HG03442 (cell line): ENCODE data around the gene EEPD1.

Experiments
- ATAC-seq: cut with Tn5 transposase; IDR thresholded peaks from one replicate; pipeline ENCODE4 v1.9.1; 2021; ENCODE audit warnings: mild to moderate bottlenecking, moderate library complexity; ENCODE audit not compliant: unreplicated experiment

The EEPD1 gene

DNA sequence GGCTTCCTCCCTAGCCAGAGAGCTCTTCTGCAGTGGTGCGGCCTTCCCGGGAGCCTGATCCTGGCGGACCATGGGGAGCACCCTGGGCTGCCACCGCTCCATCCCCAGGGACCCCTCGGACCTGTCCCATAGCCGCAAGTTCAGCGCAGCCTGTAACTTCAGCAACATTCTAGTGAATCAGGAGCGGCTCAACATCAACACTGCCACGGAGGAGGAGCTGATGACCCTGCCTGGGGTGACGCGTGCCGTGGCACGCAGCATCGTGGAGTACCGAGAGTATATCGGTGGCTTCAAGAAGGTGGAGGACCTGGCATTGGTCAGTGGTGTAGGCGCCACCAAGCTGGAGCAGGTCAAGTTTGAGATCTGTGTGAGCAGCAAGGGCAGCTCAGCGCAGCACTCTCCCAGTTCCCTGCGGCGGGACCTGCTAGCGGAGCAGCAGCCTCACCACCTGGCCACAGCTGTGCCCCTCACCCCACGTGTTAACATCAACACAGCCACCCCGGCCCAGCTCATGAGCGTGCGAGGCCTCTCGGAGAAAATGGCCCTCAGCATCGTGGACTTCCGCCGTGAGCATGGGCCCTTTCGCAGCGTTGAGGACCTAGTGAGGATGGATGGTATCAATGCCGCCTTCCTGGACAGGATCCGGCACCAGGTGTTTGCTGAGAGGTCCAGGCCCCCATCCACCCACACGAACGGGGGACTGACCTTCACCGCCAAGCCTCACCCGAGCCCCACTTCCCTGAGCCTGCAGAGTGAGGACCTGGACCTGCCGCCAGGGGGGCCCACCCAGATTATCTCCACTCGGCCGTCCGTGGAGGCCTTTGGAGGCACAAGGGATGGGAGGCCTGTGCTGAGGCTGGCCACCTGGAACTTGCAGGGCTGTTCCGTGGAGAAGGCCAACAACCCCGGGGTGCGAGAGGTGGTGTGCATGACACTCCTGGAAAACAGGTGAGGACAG is 1.5 kb downstream of the EEPD1 start:
- ATAC-seq: no peak

- ATAC-seq: no peak
Observed at GRCh38 chr7:36155811-36156361, 2.8 kb downstream of the EEPD1 start.

DNA sequence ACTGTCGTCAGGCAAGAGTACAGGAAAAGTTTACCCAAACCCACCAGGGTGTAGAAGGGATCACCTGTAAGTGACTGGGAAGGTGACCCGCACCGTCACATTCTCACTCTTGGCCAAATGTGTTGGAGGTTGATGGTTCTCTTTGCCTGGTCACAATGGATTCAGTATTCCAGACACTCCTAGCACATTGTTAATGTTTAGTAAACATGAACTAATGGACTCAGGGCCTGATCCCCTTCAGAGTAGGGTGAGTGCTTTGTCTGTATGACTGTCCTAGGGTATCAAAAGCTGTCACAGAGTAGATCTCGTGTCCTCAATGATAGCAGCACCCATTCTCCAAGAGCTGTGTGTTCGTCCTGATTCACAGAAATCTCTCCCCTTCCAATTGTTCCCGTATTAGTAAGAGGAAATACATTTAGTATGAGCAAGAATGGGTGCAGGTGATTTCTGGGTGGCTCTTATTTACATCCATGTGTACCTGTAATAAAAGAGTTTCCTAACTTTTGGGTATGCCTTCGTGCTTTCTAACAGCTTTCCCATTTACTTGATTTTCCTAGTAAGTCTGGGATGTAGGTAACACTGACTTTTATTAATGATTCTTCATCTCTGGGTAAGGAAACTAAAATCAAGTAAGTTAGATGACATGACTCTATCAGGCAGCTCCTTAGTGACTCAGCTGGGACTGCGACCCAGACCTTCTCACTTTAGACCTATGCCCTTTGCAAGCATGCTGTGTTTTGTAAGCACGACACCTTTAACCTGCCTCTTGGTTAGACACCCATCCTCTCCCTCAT is 4.7 kb downstream of the EEPD1 start:
- no peak for ATAC-seq

DNA sequence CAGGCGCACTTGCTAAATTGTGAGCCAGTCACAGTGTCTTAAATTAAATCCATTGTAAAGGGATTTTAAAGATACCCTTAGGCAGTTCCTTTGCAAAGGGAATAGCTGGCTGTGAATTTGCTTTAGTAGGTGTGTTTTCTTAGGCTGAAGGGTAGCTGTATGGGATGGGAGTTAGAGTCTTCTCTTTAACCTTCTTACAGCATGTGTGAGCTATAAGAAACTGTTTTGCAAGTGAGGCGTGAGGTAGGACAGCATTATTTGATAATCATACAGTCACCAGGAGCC is 5.2 kb downstream of the EEPD1 start:
- no peak for ATAC-seq

GRCh38 chr7:36159618-36160017 is 6.6 kb downstream of the EEPD1 start:
- no peak for ATAC-seq

DNA sequence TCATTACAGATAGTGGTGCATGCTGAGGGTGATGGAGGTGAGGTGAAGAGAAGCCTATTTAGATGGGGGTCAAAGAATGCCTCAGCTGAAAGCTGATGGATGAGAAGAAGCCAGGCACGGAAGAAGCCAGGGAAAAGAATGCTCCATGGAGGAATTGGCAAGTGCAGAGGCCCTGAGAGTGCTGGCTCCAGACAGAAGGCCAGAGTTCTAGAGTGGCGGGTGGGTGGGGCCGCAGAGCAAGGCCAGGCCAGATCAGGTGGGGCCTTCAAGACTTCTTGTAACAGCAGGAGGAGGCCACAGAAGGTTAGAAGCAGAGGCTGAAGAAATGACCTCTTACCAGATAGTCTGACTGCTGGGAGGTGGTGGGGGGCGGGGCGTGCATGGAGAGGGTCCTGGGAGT is 7.3 kb downstream of the EEPD1 start:
- no peak for ATAC-seq

DNA sequence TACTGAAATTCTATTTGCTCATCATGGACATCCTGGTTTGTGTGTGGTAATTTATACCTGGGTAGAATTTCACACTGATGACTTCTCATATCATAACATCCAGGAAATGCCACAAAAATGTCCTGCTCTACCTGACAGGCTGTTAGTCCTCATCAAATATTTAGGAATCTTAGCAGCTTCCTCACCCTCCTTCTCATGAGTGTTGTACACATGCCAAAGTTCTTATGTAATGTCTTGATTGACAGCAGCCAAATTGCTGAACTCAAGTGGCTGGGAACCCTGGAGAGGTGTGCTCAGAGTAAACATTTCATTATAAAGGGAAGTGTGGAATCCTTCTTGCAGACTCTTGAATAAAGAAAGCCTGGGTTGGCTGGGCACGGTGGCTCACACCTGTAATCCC is 8.9 kb downstream of the EEPD1 start:
- ATAC-seq: no peak

DNA sequence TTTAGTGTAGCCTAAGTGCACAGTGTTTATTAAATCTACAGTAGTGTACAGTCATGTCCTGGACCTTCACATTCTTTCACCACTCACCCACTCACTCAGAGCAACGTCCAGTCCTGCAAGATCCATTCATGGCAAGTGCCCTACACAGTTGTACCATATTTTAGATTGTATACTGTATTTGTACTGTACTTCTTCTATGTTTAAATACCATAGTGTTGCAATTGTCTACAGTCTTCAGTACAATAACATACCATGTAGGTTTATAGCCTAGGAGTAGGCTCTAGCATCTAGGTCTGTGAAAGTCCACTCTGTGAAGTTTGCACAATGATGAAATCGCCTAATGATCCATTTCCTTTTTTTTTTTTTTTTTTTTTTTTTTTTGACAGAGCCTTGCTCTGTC is 12.0 kb downstream of the EEPD1 start:
- no peak for ATAC-seq

DNA sequence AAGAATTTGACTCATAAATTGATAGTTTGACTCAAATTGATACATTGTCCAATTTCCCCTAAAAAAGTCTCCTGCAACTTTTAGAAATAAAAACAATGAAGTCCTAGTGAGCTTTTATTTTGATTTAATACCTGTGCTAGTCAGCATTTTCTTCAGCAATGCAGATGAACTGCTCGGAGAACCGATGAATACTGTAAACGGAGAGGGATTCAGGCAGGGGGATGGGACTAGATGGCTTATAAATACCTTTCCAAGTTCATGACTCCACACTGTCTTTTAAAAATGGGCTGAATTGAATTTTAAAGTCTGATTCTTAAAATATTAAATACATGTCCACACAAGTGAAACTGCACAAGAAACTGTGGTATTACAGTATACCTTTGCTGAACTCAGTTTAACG is 12.7 kb downstream of the EEPD1 start:
- no peak for ATAC-seq

- no peak for ATAC-seq
Observed at GRCh38 chr7:36167403-36168050, 14.5 kb downstream of the EEPD1 start.

DNA sequence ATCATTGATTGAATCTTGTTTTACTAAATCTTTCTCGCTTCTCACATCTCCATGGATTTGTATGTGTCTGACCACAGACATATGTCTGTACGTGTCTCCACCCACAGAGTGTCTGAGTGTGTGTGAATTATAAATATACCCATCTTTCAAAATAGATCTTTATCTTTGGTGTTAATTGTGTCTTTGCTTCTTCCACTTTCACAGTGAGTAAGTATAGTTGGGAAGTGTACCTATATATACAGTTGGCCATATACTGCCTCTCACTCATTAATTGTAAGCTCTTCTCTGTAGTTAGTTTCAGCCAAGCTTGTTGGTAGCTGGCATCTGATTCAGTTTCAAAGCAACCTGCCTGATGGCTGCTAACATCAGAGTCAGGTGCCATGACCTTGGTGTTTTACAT is 18.4 kb downstream of the EEPD1 start:
- peak; percentile 78 for ATAC-seq

GRCh38 chr7:36175886-36176285 is 22.8 kb downstream of the EEPD1 start:
- ATAC-seq: no peak

DNA sequence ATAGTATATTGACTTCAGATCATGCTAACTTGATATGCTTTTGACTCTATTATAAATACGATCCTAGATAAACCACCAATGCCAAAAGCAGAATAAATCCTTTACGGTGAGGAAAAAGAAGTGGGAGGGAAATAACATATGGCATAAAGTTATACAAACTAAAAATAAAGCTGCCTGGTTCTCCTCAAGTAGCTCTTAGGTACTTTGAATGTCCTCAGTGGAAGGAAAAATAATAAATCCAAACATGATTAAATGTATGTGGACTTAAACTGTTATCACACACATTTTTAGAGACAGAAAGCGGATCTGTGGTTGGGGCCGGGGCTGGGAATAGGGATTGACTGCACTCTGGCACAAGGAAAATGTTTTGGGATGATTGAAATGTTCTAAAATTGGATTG is 23.6 kb downstream of the EEPD1 start:
- no peak for ATAC-seq

DNA sequence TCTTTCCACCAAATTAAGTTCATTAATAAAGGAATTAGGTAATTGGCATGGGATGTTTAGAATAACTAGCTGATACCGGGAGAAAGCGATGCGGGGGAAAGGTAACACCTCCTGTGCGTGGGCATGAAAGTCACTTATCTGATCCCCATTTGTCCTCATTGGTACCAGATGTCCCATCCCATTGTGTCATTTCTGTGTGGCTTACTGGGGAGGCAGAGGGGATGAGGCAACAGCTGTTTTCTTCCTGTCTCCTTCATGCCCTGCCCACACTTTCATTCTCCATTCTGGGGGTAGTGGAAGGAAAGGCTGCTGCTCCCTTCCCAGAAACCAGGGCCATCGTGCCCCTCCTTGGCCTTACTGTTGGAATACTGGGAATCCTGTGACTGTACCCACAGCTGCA is 27.1 kb downstream of the EEPD1 start:
- ATAC-seq: no peak

- no peak for ATAC-seq
Observed at GRCh38 chr7:36181668-36182067, 28.6 kb downstream of the EEPD1 start.

- no peak for ATAC-seq
Observed at GRCh38 chr7:36182854-36183604, 30.0 kb downstream of the EEPD1 start.

- ATAC-seq: peak; percentile 41
Observed at GRCh38 chr7:36185092-36185491, 32.0 kb downstream of the EEPD1 start.

- ATAC-seq: no peak
Observed at GRCh38 chr7:36185756-36186155, 32.7 kb downstream of the EEPD1 start.

GRCh38 chr7:36186359-36187121 is 33.5 kb downstream of the EEPD1 start:
- no peak for ATAC-seq

DNA sequence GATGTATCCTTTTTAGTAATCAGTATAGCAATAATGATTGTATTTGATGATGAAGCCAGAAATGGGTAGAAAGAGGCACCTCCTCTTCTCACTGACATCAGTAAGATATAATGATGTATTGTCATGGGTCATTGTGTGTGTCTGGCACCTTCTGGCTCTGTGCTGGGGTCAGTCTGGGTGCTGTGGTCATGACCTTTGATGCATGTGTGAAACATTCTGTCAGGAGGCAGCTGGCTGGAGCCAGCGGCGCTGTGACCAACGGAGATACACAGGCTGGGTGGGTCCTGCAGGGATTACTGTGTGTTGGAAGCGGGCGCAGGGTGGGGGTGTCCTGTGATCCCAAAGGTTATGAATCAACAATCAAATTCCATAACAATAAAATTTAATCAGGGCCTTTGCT is 35.2 kb downstream of the EEPD1 start:
- ATAC-seq: no peak
